ENCODE data around the gene HOXA9.

Gene HOXA9

DNA sequence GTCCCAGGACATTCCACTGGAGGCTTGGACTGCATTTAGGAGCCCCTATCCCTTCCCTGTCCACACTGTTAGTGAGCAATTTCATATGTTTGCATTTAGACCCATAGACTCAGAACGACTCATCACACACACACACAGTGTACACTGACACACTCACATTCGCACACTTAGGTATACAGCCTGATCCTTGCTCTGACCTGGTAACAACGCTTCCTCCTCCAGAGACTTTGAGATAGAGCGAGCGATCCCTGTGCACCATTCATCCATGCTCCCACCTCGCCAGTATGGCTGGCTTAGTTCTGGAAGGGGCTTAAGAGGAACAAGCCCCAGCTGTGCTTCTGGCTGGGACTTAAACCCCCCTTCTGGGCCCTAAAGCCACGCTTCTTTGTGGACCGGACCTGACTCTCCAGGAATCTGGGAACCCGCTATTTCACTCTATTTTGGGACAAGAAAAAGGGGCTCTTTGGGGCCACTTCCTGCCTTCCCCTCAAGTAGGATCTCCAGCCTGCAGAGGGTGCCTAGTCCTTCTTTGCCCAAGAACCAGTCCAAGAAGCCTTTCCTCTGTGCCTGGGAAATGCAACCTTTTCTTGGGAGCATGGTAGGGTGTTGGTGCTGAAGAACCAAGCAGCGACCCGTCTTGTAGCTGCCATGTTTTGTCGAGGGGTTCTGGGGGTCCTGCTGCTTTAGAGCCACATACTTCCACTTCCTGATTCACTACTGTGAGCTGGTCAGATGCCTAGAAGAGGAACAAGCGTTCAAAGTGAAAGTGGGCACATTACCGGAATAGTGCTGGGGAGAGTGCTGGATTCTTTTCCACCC lies 35.6 kb upstream of the HOXA9 start:
- DNase-seq (ENCODE audit: low spot score) = peak; percentile 17

DNA sequence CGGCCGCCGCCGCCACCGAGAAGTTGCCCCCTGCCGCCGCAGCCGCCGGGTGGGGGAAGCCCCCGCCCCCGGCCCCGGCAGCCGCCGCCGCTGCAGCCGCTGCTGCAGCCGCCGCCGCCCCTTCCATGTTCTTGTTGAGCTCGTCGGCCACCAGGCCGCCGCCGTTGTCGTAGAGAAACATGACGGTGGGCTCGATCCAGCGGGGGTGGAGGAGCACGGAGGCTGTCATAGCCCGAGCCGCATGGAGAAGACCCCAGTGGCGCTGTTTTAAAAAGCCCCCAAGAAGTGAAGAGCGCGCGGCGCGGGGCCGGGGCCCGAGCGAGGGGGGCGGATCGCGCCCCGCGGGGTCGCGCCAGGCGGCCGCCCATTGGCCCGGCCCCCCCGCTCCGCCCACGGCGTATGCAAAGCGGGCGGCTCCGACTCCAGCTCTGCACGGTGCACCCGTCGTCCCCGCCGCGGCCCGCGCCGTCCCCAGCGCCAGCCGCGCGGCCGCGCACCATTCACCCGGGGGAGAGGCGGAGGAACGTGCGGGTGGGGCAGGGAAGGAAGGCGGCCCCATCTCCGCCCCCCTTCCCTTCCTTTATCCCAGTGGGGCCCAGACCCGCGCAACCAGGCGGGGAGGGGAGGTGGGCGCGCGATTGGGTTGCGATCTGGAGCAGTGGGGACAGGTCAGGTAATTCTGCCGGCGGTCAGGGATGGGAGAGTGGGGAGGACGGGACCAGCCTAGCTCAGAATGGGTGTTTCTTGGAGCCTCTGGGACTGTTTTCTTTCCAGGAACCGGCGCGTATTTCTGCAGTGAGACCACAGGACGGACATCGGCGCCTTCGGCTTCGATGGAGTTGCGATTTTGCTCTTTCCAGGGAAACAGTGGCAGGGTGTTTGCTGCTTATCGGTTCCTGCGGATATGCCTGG lies 34.8 kb upstream of the HOXA9 start, which contains the start of gene HOXA13:
HOXA13 (minus strand) TSS at position 243 of the 912 bp plus-strand sequence; CDS start at position 229, 14 bp downstream.
- peak; percentile 77 for DNase-seq (ENCODE audit: low spot score)

DNA sequence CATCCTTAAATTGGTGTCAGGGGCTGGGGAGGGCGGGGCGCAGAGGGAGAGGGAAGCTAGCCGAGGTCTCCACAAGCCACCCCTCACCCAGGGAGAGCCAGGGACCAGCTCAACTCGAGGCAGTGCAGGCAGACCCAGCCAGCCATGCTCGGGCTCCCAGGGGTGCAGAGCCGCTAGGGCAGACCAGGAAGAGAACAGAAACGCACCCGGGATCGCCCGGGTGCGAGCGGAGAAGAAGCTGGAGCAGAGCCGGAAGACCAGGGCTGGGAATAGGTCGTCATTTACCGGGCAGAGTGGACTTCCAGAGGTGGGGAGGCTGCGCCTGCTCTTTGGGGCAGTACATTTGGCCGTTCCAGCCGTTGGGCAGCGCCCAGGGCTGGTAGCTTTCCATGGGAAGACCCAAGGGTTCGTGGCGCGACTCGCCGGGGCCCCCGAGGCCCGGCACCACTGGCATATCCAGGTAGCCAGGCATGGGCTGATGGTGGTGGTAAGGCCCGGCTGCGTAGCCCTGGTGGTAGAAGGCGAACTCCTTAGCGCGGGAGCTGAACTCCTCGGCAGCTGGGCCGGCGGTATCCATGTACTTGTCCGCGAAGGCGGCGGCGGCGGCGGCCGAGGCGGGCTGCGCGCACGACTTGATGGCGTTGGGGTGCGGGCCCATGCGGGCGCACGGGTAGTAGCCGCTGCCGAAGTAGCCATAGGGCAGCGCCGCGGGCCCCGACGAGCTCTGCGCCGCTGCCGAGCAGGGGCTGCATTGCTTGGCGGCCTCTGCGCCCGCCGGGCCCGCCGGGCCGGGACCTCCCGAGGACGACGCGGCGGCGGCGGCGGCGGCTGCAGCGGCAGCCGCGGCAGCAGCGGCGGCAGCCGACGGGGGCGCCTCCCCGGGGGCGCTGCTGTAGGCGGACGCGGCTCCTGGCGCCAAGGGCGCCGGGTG lies 33.8 kb upstream of the HOXA9 start:
- DNase-seq (ENCODE audit: low spot score) = peak; percentile 61

DNA sequence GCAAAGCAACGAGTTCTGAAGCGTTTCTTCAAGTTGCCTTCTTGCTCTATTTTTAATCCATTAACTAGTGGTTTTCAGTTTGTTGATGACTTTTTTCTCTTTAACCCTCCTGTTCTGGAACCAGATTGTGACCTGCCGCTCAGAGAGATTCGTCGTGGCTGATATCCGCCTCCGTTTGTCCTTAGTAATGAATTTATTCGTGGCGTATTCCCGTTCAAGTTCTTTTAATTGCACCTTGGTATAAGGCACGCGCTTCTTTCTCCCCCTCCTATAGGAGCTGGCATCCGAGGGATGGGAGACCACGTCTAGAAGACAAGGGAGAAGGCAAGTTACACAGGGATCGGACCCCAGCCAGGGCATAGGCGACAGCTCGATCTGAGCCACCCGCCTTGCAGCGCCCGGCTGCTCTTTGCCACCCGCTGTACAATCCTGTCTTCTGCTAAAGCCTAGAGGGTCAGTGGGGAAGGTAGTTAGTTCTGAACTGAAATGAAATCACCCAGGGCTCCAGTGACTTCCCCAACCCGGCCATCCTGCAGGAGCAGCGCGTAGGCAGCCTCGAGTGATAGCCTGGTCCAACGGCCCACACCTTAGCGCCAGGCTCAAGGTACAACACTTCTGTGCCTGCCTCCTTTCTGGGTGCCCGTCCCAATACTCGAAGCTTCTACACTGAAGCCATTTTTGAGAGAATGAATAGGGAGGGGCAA lies 33.0 kb upstream of the HOXA9 start:
- peak; percentile 23 for DNase-seq (ENCODE audit: low spot score)

DNA sequence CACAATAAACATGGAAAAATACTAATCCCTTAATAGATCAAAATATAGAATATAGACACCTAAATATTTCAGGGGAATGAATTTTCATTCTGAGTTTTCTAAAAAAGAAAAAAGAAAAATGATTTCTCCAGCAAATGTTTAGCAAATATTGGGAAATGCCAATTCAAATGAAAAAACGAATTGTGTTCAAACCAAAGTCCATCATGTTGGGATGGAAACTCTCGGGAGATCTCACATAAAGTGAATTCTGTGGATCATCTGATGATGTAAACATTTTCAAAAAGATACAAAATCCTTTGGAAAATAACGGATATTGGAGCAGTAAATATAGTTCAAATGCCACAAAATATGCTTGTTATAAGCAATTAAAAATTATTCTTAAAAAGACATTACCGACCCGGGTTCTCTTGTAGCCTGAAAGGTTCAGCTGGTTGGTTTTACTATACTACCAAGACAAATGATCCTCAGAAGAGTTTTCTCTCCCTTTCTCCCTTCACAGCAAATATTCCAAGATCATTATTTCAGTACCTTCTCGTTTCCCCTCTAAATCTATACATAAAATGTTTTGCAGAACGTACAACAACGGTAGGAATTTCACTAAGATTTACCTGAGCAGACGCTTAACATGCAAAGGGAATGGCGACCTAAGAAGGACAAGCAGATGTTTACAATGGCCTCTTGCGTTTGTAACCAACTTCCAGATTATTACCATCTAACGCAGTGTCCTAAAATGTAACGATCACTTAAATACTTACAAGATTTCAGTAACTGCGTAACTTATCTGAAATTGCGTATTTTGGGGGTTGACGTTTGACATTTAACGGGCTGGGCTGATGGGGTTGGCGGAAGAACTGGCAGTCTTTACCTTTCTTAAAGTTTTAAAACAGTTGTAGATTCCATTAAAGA lies 32.1 kb upstream of the HOXA9 start:
- no peak for DNase-seq (ENCODE audit: low spot score)

DNA sequence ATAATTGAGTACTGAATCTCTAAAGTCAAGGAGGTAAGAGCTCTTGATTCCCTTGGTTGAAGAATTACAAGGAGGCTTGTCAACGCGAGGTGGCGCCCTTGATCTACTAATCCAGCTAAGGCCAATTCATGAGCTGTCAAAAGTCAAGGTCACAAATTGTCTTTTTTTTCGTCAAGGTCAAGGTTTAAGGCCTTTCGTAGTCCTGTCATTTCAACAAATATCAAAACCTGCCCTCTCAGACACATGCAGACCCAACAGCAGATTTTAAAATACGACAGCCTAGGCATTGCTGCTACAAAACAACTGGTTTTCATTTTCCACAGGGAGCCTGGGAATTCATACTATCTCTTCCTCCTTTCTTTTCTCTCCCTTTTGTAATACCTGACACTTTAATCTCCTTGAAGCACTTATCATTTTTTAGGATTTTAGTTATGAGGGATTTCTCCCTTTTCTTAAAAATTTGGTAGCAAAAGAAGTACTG lies 31.0 kb upstream of the HOXA9 start:
- peak; percentile 74 for DNase-seq (ENCODE audit: low spot score)

DNA sequence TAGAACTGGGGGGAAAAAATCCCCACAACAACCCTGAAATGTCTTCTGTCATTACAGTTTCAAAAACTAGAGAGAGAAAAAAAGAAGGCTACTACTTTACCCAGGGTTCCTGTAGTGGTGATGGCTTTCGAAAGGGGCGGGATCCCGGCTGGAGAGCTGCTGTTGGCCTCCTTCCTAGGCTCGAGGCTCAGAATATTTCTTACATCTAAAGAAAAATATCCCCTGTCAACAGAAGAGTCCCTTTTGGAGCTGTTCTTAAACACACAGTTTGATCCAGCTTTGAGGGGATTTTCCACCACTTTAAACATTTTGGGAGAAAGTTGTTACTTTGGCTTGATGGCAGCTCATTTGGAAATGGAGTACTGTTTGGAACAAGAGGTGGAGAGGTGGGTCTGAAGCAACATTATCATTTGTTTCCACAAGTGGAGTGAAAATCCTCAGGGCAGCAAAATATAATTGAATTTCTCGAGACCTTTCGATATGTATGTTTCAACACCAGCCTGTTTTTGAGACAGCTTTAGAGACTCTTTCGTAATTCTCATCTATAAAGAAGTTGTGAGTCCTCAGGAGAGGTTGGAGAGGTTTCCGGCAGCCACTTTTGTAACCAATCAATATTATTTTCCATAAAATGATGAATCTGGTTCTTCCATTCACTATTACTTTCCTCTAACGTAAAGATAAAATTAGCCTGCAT lies 29.5 kb upstream of the HOXA9 start:
- no peak for DNase-seq (ENCODE audit: low spot score)

DNA sequence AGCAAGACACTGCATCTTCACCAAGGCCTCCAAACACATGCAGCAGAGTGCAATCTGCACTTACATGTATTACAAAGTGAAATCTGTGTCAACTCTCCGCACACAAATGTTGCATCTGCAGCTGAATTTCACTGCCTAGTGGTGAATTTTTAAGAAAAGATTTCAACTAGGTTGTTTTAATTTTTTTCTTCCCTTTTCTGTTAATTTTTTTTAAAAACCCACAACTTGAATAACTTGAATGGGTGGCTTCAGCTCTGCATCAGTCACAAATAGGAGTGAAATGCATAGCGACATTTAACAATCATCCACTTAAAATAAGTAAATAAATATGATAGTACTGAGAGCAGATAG lies 28.6 kb upstream of the HOXA9 start:
- DNase-seq (ENCODE audit: low spot score) = no peak

DNA sequence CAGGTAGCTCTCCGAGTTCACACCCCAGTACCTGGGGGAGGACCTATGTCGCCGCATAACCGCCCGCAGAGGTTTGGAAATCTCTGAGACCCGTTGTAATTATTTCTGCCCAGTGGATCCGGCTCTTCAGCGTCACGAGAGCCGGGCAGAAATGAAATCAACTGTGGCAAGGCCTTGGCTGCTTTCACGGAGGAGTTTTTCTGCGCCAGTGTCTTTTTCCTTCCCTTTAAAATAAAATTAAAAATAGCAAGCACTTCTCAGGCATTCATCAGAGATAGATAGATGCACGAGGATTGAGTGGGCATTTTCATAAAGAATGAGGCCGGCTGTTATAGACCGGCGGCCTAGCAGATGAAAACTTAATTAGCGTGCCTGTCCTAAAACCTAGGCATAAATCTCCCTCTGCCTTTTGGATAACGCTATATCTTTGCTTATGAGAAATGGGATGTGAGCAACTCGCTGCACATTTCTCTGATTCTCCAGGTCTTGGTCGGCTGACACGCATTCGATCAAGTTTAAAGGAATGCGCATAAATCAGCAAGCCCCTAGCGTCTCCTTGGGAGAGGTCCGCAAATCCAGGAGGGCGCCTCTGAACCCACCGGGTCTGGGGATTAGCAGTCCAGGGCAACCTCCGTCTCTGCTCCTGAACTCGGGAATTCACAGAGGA lies 28.1 kb upstream of the HOXA9 start:
- no peak for DNase-seq (ENCODE audit: low spot score)

DNA sequence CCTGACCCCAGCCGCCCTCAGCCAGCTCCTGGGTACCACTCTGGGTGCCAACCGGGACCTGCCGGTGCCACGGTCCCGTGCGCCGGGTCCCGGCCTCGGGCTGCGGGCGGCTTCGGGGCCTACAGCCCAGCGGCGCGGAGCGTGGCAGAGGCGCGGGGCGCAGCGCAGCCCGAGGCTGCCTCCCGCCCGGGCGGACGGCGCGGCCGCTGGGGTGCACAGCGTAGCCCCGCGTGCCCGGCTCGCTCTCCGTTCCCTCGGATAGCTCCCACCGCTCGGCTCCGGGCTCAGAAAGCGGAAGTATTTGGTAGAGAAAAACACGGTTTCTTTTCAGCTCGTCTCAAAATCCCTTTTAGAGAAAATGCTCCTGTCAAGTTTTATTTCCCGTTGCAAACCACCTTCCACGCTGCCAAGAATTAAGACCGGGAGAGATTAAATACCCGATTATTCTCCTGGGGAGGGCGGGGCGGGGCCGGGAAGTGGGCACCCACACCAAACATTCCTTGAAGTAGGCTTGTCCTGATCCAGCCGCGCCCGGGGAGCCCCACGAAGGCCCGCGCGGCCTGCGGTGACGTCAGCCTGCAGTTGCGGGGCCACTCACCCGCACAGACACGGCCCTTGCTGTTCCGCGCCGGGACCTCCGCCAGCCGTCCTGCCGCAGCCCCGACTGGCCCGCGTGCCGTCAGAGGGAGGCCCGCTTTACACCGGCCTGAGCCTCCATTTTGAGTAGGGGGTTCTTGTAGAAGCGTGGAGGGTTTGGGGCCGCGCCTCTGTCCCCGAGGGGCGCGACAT lies 27.4 kb upstream of the HOXA9 start:
- DNase-seq (ENCODE audit: low spot score) = no peak

DNA sequence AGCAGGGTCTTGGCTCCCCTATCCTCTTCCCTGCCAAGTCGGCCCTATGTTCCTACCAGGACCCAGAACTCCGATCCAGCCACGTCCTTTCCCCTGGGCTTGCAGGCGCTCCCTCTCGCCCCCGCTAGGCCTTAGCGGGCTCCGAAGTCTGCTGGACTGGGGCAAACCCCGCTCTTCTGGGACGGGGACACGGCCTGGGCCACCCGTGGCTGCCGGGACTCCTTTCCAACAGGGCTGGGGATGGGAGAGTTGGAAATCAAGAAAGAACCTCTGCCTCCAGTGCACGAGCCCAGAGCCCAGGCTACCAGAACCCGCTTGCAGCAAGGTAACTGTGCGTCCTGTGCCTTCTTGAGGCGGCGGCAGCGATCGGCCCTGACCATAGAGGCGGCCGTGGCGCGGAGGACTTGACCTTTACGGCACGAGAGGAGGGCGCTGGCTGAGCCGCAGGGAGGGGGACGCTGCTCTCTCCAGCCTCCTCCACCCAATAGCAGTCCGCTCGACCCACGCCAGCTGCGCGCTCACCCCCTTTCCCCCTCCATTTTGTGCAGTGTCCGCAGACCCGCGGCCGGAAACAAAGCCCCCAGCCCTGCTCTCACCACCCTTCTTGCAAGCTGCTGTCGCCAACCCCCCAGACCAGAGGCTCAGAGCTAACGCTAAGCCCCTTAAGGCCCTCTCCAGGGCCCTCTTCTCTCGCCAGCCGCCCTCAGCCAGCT lies 26.7 kb upstream of the HOXA9 start:
- DNase-seq (ENCODE audit: low spot score) = no peak

DNA sequence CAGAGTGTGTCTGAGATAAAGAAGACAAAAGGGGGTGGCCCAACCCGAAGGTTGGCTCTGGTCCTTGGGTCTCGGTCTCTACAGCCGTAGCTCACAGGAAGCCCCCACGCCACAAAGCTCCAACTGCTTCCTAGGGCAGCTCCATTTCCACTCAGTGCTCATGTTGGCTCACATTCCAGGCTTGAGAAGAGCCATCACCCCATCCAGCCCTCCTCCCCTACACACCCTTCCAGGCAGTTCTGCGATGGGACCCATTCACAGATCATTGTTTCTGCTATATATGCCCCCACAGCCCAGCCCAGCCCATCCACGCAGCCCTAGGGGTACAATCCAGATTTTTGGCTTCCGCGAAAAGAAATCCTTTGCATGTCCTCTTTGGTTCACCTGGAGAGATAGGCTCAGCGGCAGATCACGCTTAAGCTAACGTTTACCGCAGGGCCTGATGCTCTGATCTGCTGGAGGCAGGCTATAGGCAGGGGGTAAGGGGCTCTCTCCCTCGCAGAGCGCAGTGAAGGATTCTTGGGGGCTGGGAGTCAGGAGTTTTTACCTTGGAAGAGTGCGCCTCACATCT lies 25.9 kb upstream of the HOXA9 start:
- no peak for DNase-seq (ENCODE audit: low spot score)

DNA sequence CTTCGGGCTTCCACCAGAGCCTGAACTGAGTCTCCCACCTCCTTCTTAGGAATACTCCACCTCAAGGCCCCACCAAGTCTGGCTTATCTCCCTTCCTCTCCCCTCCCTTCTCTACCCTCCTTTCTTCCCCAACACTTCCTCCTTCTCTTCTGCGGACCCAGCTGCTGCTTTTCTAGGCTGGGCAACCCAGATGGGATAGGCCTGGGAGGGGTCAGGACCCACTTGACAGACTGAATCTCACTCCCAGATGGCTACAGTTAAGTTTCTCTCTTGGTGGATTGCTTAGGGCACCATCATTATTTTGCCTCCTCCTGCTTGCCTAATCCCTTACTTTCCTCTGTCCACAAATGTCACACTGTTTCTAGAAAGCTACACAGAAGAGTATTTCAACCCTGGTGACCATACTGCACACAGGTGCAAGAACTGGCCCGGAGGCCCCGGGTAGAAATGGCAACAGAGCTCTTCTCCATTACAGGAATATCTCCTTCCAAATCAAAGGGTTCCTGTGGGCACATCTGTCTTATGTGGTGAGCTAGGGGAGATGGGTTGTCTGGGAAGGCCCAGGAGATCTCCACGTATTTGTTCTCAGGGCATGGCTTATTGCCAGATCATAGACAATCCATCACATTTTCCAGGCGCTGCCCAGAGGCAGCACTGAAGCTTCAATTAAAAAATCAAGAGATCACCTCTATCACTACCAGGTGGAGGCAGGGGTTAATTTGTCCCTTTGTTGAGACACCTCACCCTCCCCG lies 24.8 kb upstream of the HOXA9 start:
- DNase-seq (ENCODE audit: low spot score) = no peak

DNA sequence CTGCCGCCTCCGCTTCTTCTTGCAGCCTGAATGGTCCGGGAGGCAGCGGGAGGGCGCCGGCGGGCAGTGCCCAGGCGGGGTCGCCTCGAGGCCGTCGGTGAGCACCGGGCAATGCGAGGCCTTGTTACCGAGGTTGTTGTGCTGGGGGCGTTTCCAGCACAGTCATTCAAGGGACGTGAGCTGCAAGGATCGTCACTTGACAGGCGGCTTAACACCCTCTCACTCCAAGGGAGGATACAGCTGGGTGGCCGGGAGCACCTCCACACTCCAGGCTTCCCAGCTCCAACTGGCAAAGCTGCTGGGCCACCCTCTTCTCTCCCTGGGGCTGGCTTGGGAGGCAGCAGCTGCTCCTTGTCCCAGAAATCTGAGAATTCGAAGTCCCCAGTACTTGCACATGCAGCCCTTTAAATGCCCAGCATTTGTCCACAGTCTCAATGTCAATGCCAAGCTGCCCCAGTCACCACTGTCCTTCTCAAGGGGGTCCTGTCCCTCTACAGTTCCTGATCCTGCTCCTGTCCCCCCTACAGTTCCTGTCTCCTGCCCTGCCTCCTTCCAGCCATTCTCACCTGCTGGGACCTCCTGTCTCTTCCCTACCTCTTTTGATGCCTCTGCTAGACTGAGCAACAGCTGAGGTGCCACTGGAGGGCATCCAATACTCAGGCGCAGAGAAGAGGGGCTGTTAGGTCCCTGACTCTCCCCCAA lies 24.1 kb upstream of the HOXA9 start:
- DNase-seq (ENCODE audit: low spot score) = no peak

DNA sequence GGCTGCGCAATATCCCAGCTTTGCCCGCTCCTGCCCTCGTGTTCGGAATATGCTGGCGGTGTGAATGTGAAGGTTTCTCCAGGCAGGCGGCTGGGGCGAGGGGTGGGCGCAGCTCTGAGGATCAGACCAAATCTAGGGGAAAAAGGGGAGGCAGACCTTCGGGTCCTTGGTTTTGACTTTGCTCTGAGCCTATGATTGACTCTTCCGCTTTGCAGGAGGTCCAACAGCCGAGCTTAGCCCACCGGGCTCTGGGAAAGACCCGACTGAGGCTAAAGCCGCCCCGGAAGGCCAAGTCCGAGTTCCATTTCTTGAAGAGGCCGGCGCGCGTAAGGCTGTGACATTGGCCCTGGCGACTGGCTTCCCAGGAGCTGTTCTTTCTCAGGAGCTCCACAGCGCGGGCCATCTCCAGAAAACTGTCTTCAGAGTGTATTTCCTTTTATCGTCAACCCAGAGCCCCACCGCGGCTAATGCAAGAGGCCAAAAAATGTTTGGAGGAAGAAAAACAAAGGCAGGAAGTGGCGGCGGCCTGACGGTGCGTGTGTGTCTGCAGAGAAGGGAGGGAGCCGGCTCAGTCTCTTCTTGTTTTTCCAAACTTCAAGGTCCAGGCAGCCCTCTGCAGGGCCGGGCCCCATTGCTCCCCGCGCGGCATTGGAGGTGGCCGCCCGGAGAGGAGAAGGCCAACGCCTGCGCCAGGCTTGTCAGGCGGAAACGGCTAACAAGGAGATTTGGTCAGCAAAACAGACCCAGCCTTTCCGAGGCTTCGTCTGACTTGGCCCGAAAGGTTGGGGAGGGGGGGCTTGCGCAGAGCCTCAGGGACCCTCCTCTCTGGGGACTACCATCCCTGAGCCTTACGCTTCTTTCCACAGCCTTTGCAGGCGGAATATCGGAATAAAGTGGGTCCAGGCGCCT lies 23.3 kb upstream of the HOXA9 start:
- no peak for DNase-seq (ENCODE audit: low spot score)

Data from SW480 (cell line).